HCT116 (cell line): ENCODE results near the gene UBE2H. TPM values are rescaled to one million over a fixed set of nuclear protein-coding genes. Genes with fewer than 3 reads are reported as not detected.

Experiments
- ATAC-seq: fragments of 200-7000 bp; cut with Tn5 transposase; 2 replicates; pipeline ENCODE4 v1.9.1; 2020; ENCODE audit warnings: mild to moderate bottlenecking, moderate library complexity
- BruUV-seq: library from RNA; stranded (reverse); fragments of 400-500 nt; replicated peaks from 2 replicates; lab custom pipeline; 2021; lab: Mats Ljungman, UMichigan
- CTCF ChIA-PET: fragments of 300-600 bp; sonication (Branson Sonifier 250); formaldehyde crosslinking; loops from one replicate; lab custom pipeline; 2021; ENCODE audit warnings: antibody characterized with exemption; lab: Charles Lee
- POLR2A ChIA-PET: fragments of 300-600, 350-600 bp; sonication (Branson Sonifier 250); formaldehyde crosslinking; loops from one replicate; lab custom pipeline; 2021; ENCODE audit warnings: antibody characterized with exemption; lab: Charles Lee
- RAD21 ChIA-PET, 2 experiments: fragments of 300-600 bp; sonication (Branson Sonifier 250); formaldehyde crosslinking; loops; one replicate each; lab custom pipeline; 2023; ENCODE audit warnings: low total read pairs in 2 of 2; ENCODE audit not compliant: uncharacterized antibody in 2 of 2, unreplicated experiment in 2 of 2, low non-redundant PET in 1 of 2; lab: Charles Lee
- DNase-seq: peaks from one replicate; pipeline ENCODE4 v3.0.0-alpha.2; 2010; ENCODE audit warnings: low read depth, low spot score
- H2AFZ ChIP-seq: fragments of 200-600 bp; shearing (Covaris generic), sonication (generic); 2 replicates; pipeline ENCODE4 v1.6.1; 2017; ENCODE audit warnings: low read depth, mixed run types, mixed read lengths, antibody characterized with exemption, low read length; ENCODE audit not compliant: poor library complexity, severe bottlenecking
- H3K27ac ChIP-seq: 2 replicates; pipeline ENCODE4 v1.5.1; 2012; ENCODE audit warnings: low read depth, low read length
- H3K27me3 ChIP-seq: fragments of 200-600 bp; sonication (generic); 2 replicates; pipeline ENCODE4 v1.6.1; 2016; ENCODE audit warnings: mixed run types, low read length, mixed read lengths; ENCODE audit not compliant: insufficient read depth
- H3K36me3 ChIP-seq, 2 experiments: fragments of 200-500 bp in 1 of 2; fragments of 200-600 bp in 1 of 2; sonication (Bioruptor generic) in 1 of 2; sonication (generic) in 1 of 2; 2 replicates each; pipeline versions ENCODE4 v1.5.1 to v1.6.1; 2014 to 2016; ENCODE audit warnings: low read length in 2 of 2, inconsistent platforms in 1 of 2, mixed read lengths in 1 of 2, mixed run types in 1 of 2; ENCODE audit not compliant: insufficient read depth in 2 of 2, control insufficient read depth in 1 of 2
- H3K4me1 ChIP-seq, 2 experiments: fragments of 200-600 bp in 1 of 2; sonication (generic) in 1 of 2; 2 replicates each; pipeline versions ENCODE4 v1.5.1 to v1.6.1; 2012 to 2017; ENCODE audit warnings: low read length in 2 of 2, inconsistent platforms in 1 of 2, mild to moderate bottlenecking in 1 of 2, mixed read lengths in 1 of 2, mixed run types in 1 of 2, moderate library complexity in 1 of 2; ENCODE audit not compliant: insufficient read depth in 2 of 2, control insufficient read depth in 1 of 2
- H3K4me2 ChIP-seq: fragments of 200-600 bp; sonication (generic); 2 replicates; pipeline ENCODE4 v1.6.1; 2017; ENCODE audit warnings: mixed run types, low read length, mixed read lengths
- H3K4me3 ChIP-seq, 2 experiments: fragments of 200-600 bp in 1 of 2; sonication (generic) in 1 of 2; replicated peaks in 1 of 2; 2 replicates each; pipeline ENCODE4 v1.5.1; 2011 to 2016; ENCODE audit warnings: low read length in 2 of 2, control low read depth in 1 of 2, low read depth in 1 of 2, mild to moderate bottlenecking in 1 of 2, mixed read lengths in 1 of 2, mixed run types in 1 of 2
- H3K79me2 ChIP-seq: fragments of 200-600 bp; sonication (generic); 2 replicates; pipeline ENCODE4 v1.6.1; 2017; ENCODE audit warnings: mild to moderate bottlenecking, mixed run types, low read length, moderate library complexity, mixed read lengths; ENCODE audit not compliant: insufficient read depth
- H3K9ac ChIP-seq: fragments of 200-600 bp; sonication (generic); 2 replicates; pipeline ENCODE4 v1.6.1; 2016; ENCODE audit warnings: low read length, mixed read lengths
- H3K9me2 ChIP-seq: fragments of 200-600 bp; sonication (generic), shearing (Covaris generic); 2 replicates; pipeline ENCODE4 v1.6.1; 2017; ENCODE audit warnings: mixed run types, mild to moderate bottlenecking, moderate library complexity; ENCODE audit not compliant: insufficient read depth
- H3K9me3 ChIP-seq, 2 experiments: fragments of 200-500 bp in 1 of 2; fragments of 200-600 bp in 1 of 2; sonication (Bioruptor generic) in 1 of 2; sonication (generic) in 1 of 2; 2 replicates each; pipeline ENCODE4 v1.6.1; 2014 to 2017; ENCODE audit warnings: low read length in 2 of 2, mixed read lengths in 2 of 2, inconsistent platforms in 1 of 2, low read depth in 1 of 2, mild to moderate bottlenecking in 1 of 2, mixed run types in 1 of 2, moderate library complexity in 1 of 2; ENCODE audit not compliant: control insufficient read depth in 1 of 2, insufficient read depth in 1 of 2
- H4K20me1 ChIP-seq: fragments of 200-600 bp; sonication (generic), shearing (Covaris generic); 2 replicates; pipeline ENCODE4 v1.6.1; 2017; ENCODE audit warnings: mixed run types, mild to moderate bottlenecking, moderate library complexity; ENCODE audit not compliant: insufficient read depth
- ATF3 ChIP-seq: IDR thresholded peaks from 2 replicates; pipeline ENCODE4 v1.6.1; 2012
- CEBPB ChIP-seq: IDR thresholded peaks from 2 replicates; pipeline ENCODE4 v1.6.1; 2012; ENCODE audit warnings: low read depth
- MAX ChIP-seq: IDR thresholded peaks from 2 replicates; pipeline ENCODE4 v1.6.1; 2012
- POLR2AphosphoS5 ChIP-seq: IDR thresholded peaks from 2 replicates; pipeline ENCODE4 v1.6.1; 2011; ENCODE audit warnings: mild to moderate bottlenecking, low read depth, low read length, moderate library complexity
- REST ChIP-seq: IDR thresholded peaks from 2 replicates; pipeline ENCODE4 v1.6.1; 2012; ENCODE audit warnings: low read depth
- SP1 ChIP-seq: IDR thresholded peaks from 2 replicates; pipeline ENCODE4 v1.6.1; 2012; ENCODE audit warnings: low read depth
- TCF7L2 ChIP-seq: IDR thresholded peaks from 2 replicates; pipeline ENCODE4 v1.7.0; 2011; ENCODE audit warnings: borderline replicate concordance, inconsistent platforms; ENCODE audit not compliant: insufficient read depth, insufficient read length; ENCODE audit errors: extremely low read depth
- YY1 ChIP-seq: IDR thresholded peaks from 2 replicates; pipeline ENCODE4 v1.6.1; 2011; ENCODE audit warnings: low read length, low read depth, moderate library complexity, mild to moderate bottlenecking; ENCODE audit not compliant: insufficient replicate concordance; ENCODE audit errors: extremely low read depth
- ZNF274 ChIP-seq: fragments of 200-500 bp; sonication (Bioruptor generic); IDR thresholded peaks from 2 replicates; pipeline ENCODE4 v1.6.1; 2014; ENCODE audit warnings: mild to moderate bottlenecking, low read depth, low read length, inconsistent platforms
- intact Hi-C: fragments of 100-400 bp; cut with micrococcal nuclease; formaldehyde crosslinking; loops from 2 replicates; pipeline ENCODE4 v1.10.0; 2022
- total RNA-seq: library from RNA; stranded (reverse); gene quantifications from one replicate; pipeline ENCODE4 v1.2.1, GENCODE V29; 2021; ENCODE audit not compliant: unreplicated experiment
- TF ChIP-seq, protein P1 (sequence below): IDR thresholded peaks from 2 replicates; pipeline ENCODE4 v1.6.1; 2011; ENCODE audit warnings: mild to moderate bottlenecking, low read length, moderate library complexity; ENCODE audit not compliant: insufficient replicate concordance; ENCODE audit errors: extremely low read depth

UBE2H gene
- total RNA-seq, 1 experiment from 2014 or later, result 117 TPM

DNA sequence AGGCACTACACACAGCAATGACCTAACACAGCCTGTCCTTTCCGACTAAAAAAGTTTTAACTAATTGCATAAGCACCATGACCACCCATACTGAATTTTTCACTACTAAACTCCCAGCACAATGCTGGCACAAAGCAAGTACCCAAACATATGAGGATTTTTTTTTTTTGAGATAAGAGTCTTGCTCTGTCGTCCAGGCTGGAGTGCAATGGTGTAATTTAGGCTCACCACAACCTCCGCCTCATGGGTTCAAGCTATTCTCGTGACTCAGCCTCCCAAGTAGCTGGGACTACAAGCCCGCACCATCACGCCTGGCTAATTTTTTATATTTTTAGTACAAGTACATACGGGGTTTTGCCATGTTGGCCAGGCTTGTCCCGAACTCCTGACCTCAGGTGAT is 5.1 kb downstream of the UBE2H start:
- 0 out of 2 replicates have a peak overlapping the region, but pooled peaks have one; percentile 81 for H3K27ac ChIP-seq
- TF ChIP-seq, protein P1, sequence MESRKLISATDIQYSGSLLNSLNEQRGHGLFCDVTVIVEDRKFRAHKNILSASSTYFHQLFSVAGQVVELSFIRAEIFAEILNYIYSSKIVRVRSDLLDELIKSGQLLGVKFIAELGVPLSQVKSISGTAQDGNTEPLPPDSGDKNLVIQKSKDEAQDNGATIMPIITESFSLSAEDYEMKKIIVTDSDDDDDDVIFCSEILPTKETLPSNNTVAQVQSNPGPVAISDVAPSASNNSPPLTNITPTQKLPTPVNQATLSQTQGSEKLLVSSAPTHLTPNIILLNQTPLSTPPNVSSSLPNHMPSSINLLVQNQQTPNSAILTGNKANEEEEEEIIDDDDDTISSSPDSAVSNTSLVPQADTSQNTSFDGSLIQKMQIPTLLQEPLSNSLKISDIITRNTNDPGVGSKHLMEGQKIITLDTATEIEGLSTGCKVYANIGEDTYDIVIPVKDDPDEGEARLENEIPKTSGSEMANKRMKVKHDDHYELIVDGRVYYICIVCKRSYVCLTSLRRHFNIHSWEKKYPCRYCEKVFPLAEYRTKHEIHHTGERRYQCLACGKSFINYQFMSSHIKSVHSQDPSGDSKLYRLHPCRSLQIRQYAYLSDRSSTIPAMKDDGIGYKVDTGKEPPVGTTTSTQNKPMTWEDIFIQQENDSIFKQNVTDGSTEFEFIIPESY, result no peak
- TF ChIP-seq POLR2AphosphoS5, result no peak
- TF ChIP-seq ATF3, result no peak
- no peak for DNase-seq
- H3K4me2 ChIP-seq, result no peak overlapping the region
- peaks cover 15% of the 10 kb centered on the region for H4K20me1 ChIP-seq
- intact Hi-C loops, result loop anchor here (5.0 kb wide), 1 partner anchor 335 kb away; the partner anchor contains the start of gene NRF1
- ChIA-PET RAD21 (no interaction called here), POLR2A (interaction anchor here (0.6 kb wide), 1 partner anchor 1182 kb away, joined by 4 read pairs; no protein-coding TSS in a partner anchor), CTCF (no interaction called here)
- no peak for ATAC-seq
- no TSS peak for BruUV-seq
- H2AFZ ChIP-seq, result no peak overlapping the region
- peaks cover 50 to 53% of the 10 kb centered on the region in 2 experiments for H3K4me1 ChIP-seq
- H3K36me3 ChIP-seq, result peaks cover 5 to 6% of the 10 kb centered on the region in 2 experiments; a peak in 2 of 4 replicates
- no peak overlapping the region for H3K4me3 ChIP-seq
- H3K9me3 ChIP-seq, result no peaks in the 10 kb centered on the region
- H3K79me2 ChIP-seq, result peaks cover 100% of the 10 kb centered on the region
- no peak overlapping the region for H3K9ac ChIP-seq
- H3K9me2 ChIP-seq, result no peaks in the 10 kb centered on the region
- no peaks in the 10 kb centered on the region for H3K27me3 ChIP-seq

DNA sequence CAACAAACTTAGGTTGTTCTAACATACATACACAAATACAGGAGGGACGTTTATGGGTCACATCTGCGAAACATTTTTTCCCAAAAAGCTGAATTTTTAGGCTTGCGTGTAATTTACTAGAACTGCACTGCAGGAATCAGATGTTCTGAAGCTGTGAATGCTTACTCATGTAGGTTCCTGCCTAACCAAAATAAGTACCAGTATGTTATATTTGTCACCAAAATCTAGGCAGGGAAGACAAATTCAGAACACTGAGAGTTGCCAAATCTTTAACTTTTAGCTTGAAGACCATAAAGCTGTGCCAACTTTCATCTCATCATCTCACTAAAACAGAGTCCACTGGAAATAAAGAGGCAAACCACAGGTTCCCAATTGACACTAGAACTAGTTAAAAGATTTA is 5.7 kb downstream of the UBE2H start:
- Histone ChIP-seq H3K79me2 (peaks cover 100% of the 10 kb centered on the region), H3K4me1 (peaks cover 50 to 53% of the 10 kb centered on the region in 2 experiments), H3K36me3 (peaks cover 5 to 6% of the 10 kb centered on the region in 2 experiments; a peak in 2 of 4 replicates), H3K9me2 (no peaks in the 10 kb centered on the region), H4K20me1 (peaks cover 15% of the 10 kb centered on the region), H3K4me3 (no peak overlapping the region), H3K27me3 (no peaks in the 10 kb centered on the region), H3K4me2 (no peak overlapping the region), H3K9ac (no peak overlapping the region), H3K9me3 (no peaks in the 10 kb centered on the region)
- ATAC-seq (no peak), DNase-seq (no peak)
- no TSS peak for BruUV-seq
- CTCF ChIA-PET, result no interaction called here
- POLR2A ChIA-PET, result interaction anchor here (0.6 to 1.2 kb wide), 2 partner anchors 12 to 1181 kb away, joined by 4 read pairs; no protein-coding TSS in a partner anchor
- intact Hi-C loops, result loop anchor here (5.0 kb wide), 1 partner anchor 335 kb away; the partner anchor contains the start of gene NRF1
- RAD21 ChIA-PET, result no interaction called here
- TF ChIP-seq POLR2AphosphoS5 (no peak), YY1 (no peak), ZNF274 (no peak), MAX (no peak), TCF7L2 (no peak), CEBPB (no peak), SP1 (no peak), ATF3 (no peak), REST (no peak)
- TF ChIP-seq, all 23 proteins: peak for 0
- Histone ChIP-seq H2AFZ (no peak overlapping the region), H3K27ac (no peak overlapping the region)
